ENCODE results near the gene WSB1. TPM values are rescaled to one million over a fixed set of nuclear protein-coding genes. Genes with fewer than 3 reads are reported as not detected.

WSB1 gene
- total and polyA plus RNA-seq, 2 experiments from 2014 or later = 101 to 108 TPM

DNA sequence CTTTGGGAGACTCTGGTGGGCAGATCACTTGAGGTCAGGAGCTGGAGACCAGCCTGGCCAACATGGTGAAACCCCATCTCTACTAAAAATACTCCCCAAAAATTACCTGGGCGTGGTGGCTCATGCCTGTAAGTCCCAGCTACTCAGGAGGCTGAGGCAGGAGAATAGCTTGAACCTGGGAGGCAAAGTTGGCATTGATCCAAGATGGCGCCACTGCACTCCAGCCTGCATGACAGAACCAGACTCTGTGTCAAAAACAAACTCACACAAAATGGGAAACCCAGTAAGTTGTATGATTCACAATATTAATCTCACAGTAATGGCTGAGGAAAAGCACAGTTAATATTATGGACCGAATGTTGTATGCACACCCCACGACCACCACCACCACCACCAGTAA lies 24.3 kb downstream of the WSB1 start:
- no peak for DNase-seq (ENCODE audit: low spot score)
- peaks cover 6% of the 10 kb centered on the region; the same call in 1 of the 2 replicates for H3K9me2 ChIP-seq (ENCODE audit: insufficient read depth)
- no peak overlapping the region for H3K27ac Mint-ChIP-seq

DNA sequence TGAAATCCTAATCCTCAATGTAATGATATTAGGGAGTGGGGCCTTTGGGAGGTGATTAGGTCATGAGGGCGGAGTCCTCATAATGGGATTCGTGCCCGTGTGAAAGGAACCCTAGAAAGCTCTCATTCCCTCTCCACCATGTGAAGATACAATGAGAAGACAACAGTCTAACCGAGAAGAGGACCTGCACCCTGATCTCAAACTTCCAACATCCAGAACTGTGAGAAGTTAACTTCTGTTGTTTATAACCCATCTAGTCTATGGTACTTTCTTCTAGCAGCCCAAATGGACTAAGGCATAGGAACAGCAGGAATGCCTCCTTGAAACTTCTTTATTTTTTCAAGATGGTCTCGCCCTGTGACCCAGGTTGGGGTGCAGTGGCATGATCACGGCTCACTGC lies 24.7 kb downstream of the WSB1 start:
- peaks cover 6% of the 10 kb centered on the region; the same call in 1 of the 2 replicates for H3K9me2 ChIP-seq (ENCODE audit: insufficient read depth)
- no peak overlapping the region for H3K4me3 ChIP-seq
- H2AFZ ChIP-seq = no peak overlapping the region
- no peaks in the 10 kb centered on the region for H3F3A ChIP-seq (replicated peaks; ENCODE audit: low read depth)
- no peaks in the 10 kb centered on the region for H4K20me1 ChIP-seq (replicated peaks; ENCODE audit: insufficient read depth)
- no peaks in the 10 kb centered on the region for H3K27me3 ChIP-seq (ENCODE audit: insufficient read depth)
- no peak for ATAC-seq
- H3K9me3 Mint-ChIP-seq = no peaks in the 10 kb centered on the region
- no peak for DNase-seq (ENCODE audit: low spot score)
- H3K27ac ChIP-seq (ENCODE audit: low read depth) = no peak overlapping the region
- H3K79me2 ChIP-seq (replicated peaks; ENCODE audit: insufficient read depth) = no peaks in the 10 kb centered on the region
- peaks cover 45% of the 10 kb centered on the region for H3K36me3 Mint-ChIP-seq (ENCODE audit: low read depth)
- no peaks in the 10 kb centered on the region for H3K4me1 ChIP-seq (ENCODE audit: insufficient read depth)
- H3K27ac Mint-ChIP-seq = no peak overlapping the region
- H3K36me3 ChIP-seq (ENCODE audit: insufficient read depth) = peaks cover 26% of the 10 kb centered on the region
- H3K4me1 Mint-ChIP-seq = peaks cover 10% of the 10 kb centered on the region; the same call in 2 of the 3 replicates
- H3K27me3 Mint-ChIP-seq (ENCODE audit: insufficient read depth, low read depth, poor library complexity) = peaks cover 2% of the 10 kb centered on the region
- H3K4me3 Mint-ChIP-seq = no peak overlapping the region
- H3K4me2 ChIP-seq = no peak overlapping the region
- TF ChIP-seq, protein P1, sequence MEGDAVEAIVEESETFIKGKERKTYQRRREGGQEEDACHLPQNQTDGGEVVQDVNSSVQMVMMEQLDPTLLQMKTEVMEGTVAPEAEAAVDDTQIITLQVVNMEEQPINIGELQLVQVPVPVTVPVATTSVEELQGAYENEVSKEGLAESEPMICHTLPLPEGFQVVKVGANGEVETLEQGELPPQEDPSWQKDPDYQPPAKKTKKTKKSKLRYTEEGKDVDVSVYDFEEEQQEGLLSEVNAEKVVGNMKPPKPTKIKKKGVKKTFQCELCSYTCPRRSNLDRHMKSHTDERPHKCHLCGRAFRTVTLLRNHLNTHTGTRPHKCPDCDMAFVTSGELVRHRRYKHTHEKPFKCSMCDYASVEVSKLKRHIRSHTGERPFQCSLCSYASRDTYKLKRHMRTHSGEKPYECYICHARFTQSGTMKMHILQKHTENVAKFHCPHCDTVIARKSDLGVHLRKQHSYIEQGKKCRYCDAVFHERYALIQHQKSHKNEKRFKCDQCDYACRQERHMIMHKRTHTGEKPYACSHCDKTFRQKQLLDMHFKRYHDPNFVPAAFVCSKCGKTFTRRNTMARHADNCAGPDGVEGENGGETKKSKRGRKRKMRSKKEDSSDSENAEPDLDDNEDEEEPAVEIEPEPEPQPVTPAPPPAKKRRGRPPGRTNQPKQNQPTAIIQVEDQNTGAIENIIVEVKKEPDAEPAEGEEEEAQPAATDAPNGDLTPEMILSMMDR (conservative IDR thresholded peaks at IDR 0.05; ENCODE audit: low read depth in 2 of 2) = no peak
- TF ChIP-seq, protein P2, sequence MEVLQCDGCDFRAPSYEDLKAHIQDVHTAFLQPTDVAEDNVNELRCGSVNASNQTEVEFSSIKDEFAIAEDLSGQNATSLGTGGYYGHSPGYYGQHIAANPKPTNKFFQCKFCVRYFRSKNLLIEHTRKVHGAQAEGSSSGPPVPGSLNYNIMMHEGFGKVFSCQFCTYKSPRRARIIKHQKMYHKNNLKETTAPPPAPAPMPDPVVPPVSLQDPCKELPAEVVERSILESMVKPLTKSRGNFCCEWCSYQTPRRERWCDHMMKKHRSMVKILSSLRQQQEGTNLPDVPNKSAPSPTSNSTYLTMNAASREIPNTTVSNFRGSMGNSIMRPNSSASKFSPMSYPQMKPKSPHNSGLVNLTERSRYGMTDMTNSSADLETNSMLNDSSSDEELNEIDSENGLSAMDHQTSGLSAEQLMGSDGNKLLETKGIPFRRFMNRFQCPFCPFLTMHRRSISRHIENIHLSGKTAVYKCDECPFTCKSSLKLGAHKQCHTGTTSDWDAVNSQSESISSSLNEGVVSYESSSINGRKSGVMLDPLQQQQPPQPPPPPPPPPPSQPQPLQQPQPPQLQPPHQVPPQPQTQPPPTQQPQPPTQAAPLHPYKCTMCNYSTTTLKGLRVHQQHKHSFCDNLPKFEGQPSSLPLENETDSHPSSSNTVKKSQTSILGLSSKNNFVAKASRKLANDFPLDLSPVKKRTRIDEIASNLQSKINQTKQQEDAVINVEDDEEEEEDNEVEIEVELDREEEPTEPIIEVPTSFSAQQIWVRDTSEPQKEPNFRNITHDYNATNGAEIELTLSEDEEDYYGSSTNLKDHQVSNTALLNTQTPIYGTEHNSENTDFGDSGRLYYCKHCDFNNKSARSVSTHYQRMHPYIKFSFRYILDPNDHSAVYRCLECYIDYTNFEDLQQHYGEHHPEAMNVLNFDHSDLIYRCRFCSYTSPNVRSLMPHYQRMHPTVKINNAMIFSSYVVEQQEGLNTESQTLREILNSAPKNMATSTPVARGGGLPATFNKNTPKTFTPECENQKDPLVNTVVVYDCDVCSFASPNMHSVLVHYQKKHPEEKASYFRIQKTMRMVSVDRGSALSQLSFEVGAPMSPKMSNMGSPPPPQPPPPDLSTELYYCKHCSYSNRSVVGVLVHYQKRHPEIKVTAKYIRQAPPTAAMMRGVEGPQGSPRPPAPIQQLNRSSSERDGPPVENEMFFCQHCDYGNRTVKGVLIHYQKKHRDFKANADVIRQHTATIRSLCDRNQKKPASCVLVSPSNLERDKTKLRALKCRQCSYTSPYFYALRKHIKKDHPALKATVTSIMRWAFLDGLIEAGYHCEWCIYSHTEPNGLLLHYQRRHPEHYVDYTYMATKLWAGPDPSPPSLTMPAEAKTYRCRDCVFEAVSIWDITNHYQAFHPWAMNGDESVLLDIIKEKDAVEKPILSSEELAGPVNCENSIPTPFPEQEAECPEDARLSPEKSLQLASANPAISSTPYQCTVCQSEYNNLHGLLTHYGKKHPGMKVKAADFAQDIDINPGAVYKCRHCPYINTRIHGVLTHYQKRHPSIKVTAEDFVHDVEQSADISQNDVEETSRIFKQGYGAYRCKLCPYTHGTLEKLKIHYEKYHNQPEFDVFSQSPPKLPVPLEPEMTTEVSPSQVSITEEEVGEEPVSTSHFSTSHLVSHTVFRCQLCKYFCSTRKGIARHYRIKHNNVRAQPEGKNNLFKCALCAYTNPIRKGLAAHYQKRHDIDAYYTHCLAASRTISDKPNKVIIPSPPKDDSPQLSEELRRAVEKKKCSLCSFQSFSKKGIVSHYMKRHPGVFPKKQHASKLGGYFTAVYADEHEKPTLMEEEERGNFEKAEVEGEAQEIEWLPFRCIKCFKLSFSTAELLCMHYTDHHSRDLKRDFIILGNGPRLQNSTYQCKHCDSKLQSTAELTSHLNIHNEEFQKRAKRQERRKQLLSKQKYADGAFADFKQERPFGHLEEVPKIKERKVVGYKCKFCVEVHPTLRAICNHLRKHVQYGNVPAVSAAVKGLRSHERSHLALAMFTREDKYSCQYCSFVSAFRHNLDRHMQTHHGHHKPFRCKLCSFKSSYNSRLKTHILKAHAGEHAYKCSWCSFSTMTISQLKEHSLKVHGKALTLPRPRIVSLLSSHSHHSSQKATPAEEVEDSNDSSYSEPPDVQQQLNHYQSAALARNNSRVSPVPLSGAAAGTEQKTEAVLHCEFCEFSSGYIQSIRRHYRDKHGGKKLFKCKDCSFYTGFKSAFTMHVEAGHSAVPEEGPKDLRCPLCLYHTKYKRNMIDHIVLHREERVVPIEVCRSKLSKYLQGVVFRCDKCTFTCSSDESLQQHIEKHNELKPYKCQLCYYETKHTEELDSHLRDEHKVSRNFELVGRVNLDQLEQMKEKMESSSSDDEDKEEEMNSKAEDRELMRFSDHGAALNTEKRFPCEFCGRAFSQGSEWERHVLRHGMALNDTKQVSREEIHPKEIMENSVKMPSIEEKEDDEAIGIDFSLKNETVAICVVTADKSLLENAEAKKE (CRISPR knock-in tag; IDR thresholded peaks at IDR 0.05) = no peak
- no peak for TF ChIP-seq JUNB (IDR thresholded peaks at IDR 0.05; ENCODE audit: unreplicated experiment)
- TF ChIP-seq, protein P3, sequence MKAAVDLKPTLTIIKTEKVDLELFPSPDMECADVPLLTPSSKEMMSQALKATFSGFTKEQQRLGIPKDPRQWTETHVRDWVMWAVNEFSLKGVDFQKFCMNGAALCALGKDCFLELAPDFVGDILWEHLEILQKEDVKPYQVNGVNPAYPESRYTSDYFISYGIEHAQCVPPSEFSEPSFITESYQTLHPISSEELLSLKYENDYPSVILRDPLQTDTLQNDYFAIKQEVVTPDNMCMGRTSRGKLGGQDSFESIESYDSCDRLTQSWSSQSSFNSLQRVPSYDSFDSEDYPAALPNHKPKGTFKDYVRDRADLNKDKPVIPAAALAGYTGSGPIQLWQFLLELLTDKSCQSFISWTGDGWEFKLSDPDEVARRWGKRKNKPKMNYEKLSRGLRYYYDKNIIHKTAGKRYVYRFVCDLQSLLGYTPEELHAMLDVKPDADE (IDR thresholded peaks at IDR 0.05) = no peak

More for the DNA sequence above, 24.3 kb downstream of the WSB1 start:
- Histone ChIP-seq H3F3A (replicated peaks; ENCODE audit: low read depth) (no peaks in the 10 kb centered on the region), H4K20me1 (replicated peaks; ENCODE audit: insufficient read depth) (no peaks in the 10 kb centered on the region), H3K4me1 (ENCODE audit: insufficient read depth) (no peaks in the 10 kb centered on the region), H3K4me3 (no peak overlapping the region), H3K4me2 (no peak overlapping the region), H3K27ac (ENCODE audit: low read depth) (no peak overlapping the region), H3K36me3 (ENCODE audit: insufficient read depth) (peaks cover 30% of the 10 kb centered on the region), H3K27me3 (ENCODE audit: insufficient read depth) (no peaks in the 10 kb centered on the region), H3K79me2 (replicated peaks; ENCODE audit: insufficient read depth) (no peaks in the 10 kb centered on the region), H2AFZ (no peak overlapping the region)
- H3K4me3 Mint-ChIP-seq = no peak overlapping the region
- no peak for ATAC-seq
- TF ChIP-seq ZNF331 (CRISPR knock-in tag; IDR thresholded peaks at IDR 0.05; ENCODE audit: low read depth) (no peak), EZH2phosphoT487 (IDR thresholded peaks at IDR 0.05; ENCODE audit: unreplicated experiment) (no peak), ZNF114 (CRISPR knock-in tag; IDR thresholded peaks at IDR 0.05) (no peak), POLR2AphosphoS5 (IDR thresholded peaks at IDR 0.05; ENCODE audit: low read depth) (no peak)
- TF ChIP-seq, protein P3 (IDR thresholded peaks at IDR 0.05) = no peak
- TF ChIP-seq, protein P1 (conservative IDR thresholded peaks at IDR 0.05; ENCODE audit: low read depth in 2 of 2) = no peak
- H3K9me3 Mint-ChIP-seq = no peaks in the 10 kb centered on the region
- peaks cover 6% of the 10 kb centered on the region; the same call in 2 of the 3 replicates for H3K4me1 Mint-ChIP-seq
- H3K27me3 Mint-ChIP-seq (ENCODE audit: insufficient read depth, low read depth, poor library complexity) = peaks cover 2% of the 10 kb centered on the region
- peaks cover 49% of the 10 kb centered on the region for H3K36me3 Mint-ChIP-seq (ENCODE audit: low read depth)

Measured in GM23338 (cell line).